C4-2B (cell line): ENCODE measurements around the gene SLC34A3.

Experiments used
- CTCF ChIP-seq: fragments of 450-650 bp; conservative IDR thresholded peaks from 2 replicates; pipeline ENCODE4 v1.5.1; 2017; ENCODE audit warnings: mild to moderate bottlenecking
- ZFX ChIP-seq: fragments of 450-650 bp; IDR thresholded peaks from 2 replicates; pipeline ENCODE4 v1.6.1; 2017

DNA sequence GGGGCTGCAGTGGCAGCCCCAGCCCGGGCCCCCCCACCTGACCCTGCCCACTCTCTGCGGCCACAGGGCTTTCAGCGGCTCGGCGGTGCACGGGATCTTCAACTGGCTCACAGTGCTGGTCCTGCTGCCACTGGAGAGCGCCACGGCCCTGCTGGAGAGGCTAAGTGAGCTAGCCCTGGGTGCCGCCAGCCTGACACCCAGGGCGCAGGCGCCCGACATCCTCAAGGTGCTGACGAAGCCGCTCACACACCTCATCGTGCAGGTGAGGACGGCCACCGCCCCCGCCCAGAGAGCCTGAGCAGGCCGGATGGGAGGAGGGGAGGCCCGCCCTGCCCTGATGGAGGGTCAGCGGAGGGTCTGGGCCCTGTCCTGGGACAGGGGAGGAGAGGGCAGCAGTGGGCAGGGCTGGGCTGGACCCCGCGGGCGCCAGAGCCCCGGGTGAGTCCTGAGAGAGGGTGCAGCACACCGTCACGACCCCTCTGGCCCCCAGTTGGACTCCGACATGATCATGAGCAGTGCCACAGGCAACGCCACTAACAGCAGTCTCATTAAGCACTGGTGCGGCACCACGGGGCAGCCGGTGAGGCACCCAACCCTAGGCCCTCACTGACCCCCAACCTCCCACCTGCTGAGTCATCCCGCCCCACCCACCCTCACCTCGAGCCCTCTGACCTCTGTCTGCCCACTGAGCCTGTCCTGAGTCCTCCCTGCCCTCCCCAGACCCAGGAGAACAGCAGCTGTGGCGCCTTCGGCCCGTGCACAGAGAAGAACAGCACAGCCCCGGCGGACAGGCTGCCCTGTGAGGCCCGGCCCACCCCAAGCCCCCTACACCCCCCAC is 2.7 kb downstream of the SLC34A3 start:
- TF ChIP-seq CTCF, result no peak
- no peak for TF ChIP-seq ZFX
